GM18867 (cell line): ENCODE data around the gene SP110.
"Not testable (repeated sequence)": the region's sequence is repeated elsewhere in the genome, so short reads cannot be mapped to it uniquely, and the experiment has no call there.

Source experiments
- ATAC-seq: cut with Tn5 transposase; IDR thresholded peaks from one replicate; pipeline ENCODE4 v1.9.1; 2021; ENCODE audit warnings: mild to moderate bottlenecking, moderate library complexity; ENCODE audit not compliant: unreplicated experiment

Gene SP110

DNA sequence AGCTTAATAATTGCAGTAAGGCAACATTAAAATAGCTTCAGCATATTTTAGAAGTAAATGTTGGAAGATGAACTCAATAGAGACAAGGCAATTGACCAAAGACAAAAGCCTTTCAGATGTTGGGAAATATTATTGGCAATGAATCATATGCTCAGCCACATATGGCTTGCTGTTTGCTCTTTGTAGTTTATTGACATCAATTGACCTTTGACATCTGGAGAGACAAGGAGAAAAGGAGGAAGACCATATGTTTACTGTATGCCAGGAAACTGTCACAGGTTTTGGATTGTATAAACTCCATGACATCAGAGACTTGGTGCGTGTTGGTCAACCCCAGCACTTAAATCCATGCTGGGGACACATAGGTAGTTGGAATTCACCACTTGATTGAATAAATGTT lies 90.4 kb downstream of the SP110 start:
- ATAC-seq, result no peak

DNA sequence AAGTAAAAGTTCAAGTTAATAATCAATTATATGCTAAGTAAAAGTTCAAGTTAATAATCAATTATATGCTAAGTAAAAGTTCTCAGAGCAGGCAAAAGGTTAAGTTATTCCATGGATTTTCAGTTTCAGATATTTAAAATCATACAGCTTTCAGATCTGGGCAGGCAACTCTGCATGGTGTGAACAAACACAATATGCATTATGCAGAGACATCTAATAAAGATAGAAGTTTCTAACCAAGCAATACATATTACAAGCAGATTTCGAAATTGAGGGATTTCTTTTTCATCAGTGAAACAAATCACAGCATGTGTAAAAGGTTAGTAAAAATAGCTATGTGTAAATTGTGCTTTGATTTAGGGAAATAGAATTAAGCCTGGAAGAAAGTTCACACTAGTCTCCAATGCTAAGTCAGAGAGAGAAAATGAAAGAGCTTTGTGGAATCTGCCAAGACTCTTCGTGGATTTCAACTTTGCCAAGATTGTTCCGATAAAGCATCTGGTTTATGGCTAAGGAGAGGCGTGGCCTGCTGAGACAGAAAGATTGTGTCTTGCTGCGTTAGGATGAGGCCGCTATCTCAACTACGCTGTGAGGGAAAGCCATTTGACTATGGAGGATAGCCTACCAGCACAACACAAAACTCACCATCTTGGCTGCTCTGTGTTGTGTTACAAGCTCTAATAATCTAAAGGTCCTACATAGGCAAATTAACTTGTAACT lies 91.0 kb downstream of the SP110 start:
- no peak for ATAC-seq

DNA sequence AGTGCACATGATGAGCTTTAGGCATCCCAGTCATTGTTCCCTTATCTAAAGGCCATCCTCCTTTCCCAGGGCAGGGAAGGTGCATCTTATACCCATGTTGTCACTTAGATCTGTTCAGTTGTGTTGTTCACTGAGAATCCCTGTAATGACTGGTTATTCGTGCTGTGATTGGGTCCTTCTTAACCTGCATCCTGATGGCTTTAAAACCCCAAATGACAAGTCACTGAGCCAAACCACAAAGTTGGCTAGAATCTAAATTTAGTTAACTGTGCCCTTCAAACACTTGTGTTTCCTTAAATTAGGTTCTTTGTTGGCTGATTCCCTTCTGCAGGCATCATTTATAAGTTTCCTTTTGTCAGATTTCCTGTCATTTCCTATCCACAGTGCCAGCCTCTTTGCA lies 92.6 kb downstream of the SP110 start:
- ATAC-seq, result no peak

DNA sequence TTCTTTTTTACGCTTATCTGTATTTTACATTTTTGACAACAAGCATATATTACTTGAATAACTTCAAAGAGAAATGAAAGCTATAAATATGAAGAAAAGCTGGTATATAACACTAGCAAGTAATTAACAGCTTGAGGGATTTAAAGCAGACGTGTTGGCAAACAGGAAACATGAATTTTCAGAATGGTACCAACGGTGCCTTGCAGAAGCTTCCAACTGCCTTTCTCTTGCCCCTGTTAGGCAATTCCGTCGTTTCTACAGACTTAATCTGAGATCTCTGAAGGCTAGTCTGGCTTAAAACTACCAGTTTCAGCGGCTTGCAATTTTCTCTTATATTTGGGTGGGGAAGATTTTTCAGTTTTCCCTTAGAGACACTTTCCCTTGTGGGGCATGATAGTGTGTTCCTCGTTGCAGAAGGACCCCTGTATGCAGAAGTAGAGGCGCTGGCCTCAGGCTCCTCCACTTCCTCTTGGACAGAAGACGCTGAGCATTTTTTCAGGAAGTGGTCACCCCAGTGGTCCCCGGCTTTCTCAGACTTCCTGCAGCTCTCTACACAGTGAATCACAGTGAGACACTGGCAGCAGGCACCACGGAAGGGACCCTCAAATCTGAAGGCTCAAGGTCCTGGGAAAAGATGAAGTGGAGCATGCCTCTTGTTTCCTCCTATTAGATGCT lies 94.9 kb downstream of the SP110 start:
- ATAC-seq, result no peak

DNA sequence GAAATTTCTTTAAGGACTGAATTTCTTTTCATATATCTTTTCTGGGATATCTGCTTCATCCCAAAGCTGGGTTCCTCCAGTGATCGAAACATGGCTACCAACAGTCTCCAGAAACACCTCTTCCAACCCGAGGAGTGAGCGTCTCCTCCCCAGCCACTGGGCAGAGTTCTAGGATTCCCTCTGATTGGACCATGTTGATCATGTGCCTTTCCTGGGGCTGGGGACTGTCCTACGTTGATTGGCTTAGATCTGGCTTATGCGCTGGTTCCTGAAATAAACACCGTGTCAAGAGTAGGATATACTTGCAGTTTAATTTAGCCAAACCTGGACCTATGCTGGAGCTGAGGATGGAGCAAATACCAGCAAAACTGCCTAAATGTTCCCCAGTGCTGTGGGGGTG lies 95.5 kb downstream of the SP110 start:
- no peak for ATAC-seq

DNA sequence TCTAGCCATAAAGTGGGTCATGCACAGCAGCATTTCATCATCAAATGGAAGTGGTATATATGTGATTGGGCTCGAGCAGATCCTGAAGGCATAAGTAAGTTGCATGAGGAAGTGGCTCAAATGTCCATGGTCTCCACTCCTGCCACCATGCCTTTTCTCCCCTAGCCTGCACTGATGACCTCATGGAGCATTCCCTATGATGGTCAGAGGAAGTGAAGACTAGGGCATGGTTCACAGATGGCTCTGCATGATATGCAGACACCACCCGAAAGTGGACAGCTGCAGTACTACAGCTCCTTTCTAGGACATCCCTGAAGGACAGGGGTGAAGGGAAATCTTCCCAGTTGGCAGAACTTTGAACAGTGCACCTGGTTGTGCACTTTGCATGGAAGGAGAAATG lies 99.4 kb downstream of the SP110 start:
- not testable (repeated sequence) for ATAC-seq

DNA sequence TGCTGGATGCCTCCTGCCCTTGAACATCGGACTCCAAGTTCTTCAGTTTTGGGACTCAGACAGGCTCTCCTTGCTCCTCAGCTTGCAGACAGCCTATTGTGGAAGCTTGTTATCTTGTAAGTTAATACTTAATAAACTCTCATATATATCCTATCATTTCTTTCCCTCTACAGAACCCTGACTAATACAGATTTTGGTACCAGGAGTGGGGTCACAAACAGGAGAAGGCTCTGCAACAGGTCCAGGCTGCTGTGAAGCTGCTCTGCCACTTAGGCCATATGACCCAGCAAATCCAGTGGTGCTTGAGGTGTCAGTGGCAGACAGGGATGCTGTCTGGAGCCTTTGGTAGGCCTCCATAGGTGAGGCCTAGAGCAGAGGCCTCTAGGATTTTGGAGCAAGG lies 100.0 kb downstream of the SP110 start:
- not testable (repeated sequence) for ATAC-seq
